HepG2 (cell line): Measurements from ENCODE around the gene ZNF568. TPM values are rescaled to one million over a fixed set of nuclear protein-coding genes. Genes with fewer than 3 reads are reported as not detected.

Experiments used
- ATAC-seq: fragments of 200-7000 bp; cut with Tn5 transposase; 3 replicates; pipeline ENCODE4 v1.9.1; 2020; ENCODE audit warnings: mild to moderate bottlenecking, moderate library complexity
- BruUV-seq: library from RNA; stranded (reverse); fragments of 400-500 nt; replicated peaks from 2 replicates; lab custom pipeline; 2021; lab: Mats Ljungman, UMichigan
- CTCF ChIA-PET: fragments of 300-600 bp; formaldehyde crosslinking; extraction: SDS; loops from one replicate; lab custom pipeline; 2021; ENCODE audit warnings: low total read pairs, inconsistent platforms, low intra/inter-chr PET ratio; lab: Yijun Ruan, JAX
- POLR2A ChIA-PET: fragments of 350-600 bp; sonication (Branson Sonifier 250); formaldehyde crosslinking; loops from one replicate; lab custom pipeline; 2020; ENCODE audit warnings: antibody characterized with exemption, inconsistent platforms; lab: Yijun Ruan, JAX
- DNase-seq: peaks from one replicate; pipeline ENCODE4 v3.0.0-alpha.2; 2015; ENCODE audit warnings: low spot score
- FAIRE-seq: peaks from 3 replicates; lab custom pipeline; 2011; peaks lifted over from hg19 to GRCh38; lab: Jason Lieb, UNC
- H2AFZ ChIP-seq: one replicate; pipeline ENCODE4 v1.6.1; 2011; ENCODE audit warnings: low read length, inconsistent platforms
- H3K27ac ChIP-seq: fragments of 300-600 bp; 3 replicates; pipeline ENCODE4 v1.8.0; 2011; ENCODE audit warnings: mixed run types, mild to moderate bottlenecking, mixed read lengths, low read length, inconsistent platforms; ENCODE audit not compliant: insufficient read depth; ENCODE audit errors: extremely low read length
- H3K27me3 ChIP-seq, 2 experiments: fragments of 200-600 bp in 1 of 2; 2 replicates in 1 of 2; 3 replicates in 1 of 2; pipeline versions ENCODE4 v1.6.0 to v1.8.0; 2011; ENCODE audit warnings: low read length in 2 of 2, mild to moderate bottlenecking in 2 of 2, moderate library complexity in 2 of 2, inconsistent platforms in 1 of 2; ENCODE audit not compliant: insufficient read depth in 2 of 2, control insufficient read depth in 1 of 2
- H3K36me3 ChIP-seq, 2 experiments: fragments of 200-600 bp in 1 of 2; replicated peaks in 1 of 2; 2 replicates in 1 of 2; 3 replicates in 1 of 2; pipeline versions ENCODE4 v1.5.1 to v1.8.0; 2011; ENCODE audit warnings: low read length in 2 of 2, inconsistent platforms in 1 of 2; ENCODE audit not compliant: insufficient read depth in 2 of 2, control insufficient read depth in 1 of 2
- H3K4me1 ChIP-seq: 2 replicates; pipeline ENCODE4 v1.5.1; 2012; ENCODE audit warnings: low read length, inconsistent platforms; ENCODE audit not compliant: insufficient read depth
- H3K4me2 ChIP-seq: 2 replicates; pipeline ENCODE4 v1.6.0; 2011; ENCODE audit warnings: low read depth, low read length, inconsistent platforms
- H3K4me3 ChIP-seq, 3 experiments: fragments of 200-600 bp in 1 of 3; sonication (generic), shearing (Covaris generic) in 1 of 3; replicated peaks in 1 of 3; 2 replicates each; pipeline ENCODE4 v1.5.1; 2011 to 2016; ENCODE audit warnings: low read length in 3 of 3, inconsistent platforms in 2 of 3, low read depth in 2 of 3, mild to moderate bottlenecking in 2 of 3, control low read depth in 1 of 3, mixed read lengths in 1 of 3; ENCODE audit not compliant: insufficient read depth in 1 of 3
- H3K79me2 ChIP-seq: one replicate; pipeline ENCODE4 v1.6.1; 2011; ENCODE audit warnings: low read length, inconsistent platforms; ENCODE audit not compliant: insufficient read depth
- H3K9ac ChIP-seq: 2 replicates; pipeline ENCODE4 v1.6.0; 2011; ENCODE audit warnings: mild to moderate bottlenecking, low read depth, low read length, inconsistent platforms; ENCODE audit not compliant: insufficient read depth
- H3K9me3 ChIP-seq: 2 replicates; pipeline ENCODE4 v1.5.1; 2012; ENCODE audit warnings: mild to moderate bottlenecking, low read length
- H4K20me1 ChIP-seq: 2 replicates; pipeline ENCODE4 v1.6.0; 2011; ENCODE audit warnings: inconsistent platforms, mild to moderate bottlenecking, low read length, moderate library complexity; ENCODE audit not compliant: insufficient read depth
- AGO1 ChIP-seq: fragments of 200-400 bp; formaldehyde crosslinking; IDR thresholded peaks from 2 replicates; pipeline ENCODE4 v1.6.1; 2017; ENCODE audit warnings: mild to moderate bottlenecking, low read depth, low read length, moderate library complexity; ENCODE audit not compliant: poor library complexity, severe bottlenecking
- CBX5 ChIP-seq: sonication (generic); formaldehyde crosslinking; IDR thresholded peaks from 2 replicates; pipeline ENCODE4 v1.4.0; 2020; ENCODE audit warnings: missing genetic modification reagents, borderline replicate concordance
- DMAP1 ChIP-seq: IDR thresholded peaks from 2 replicates; pipeline ENCODE4 v1.6.1; 2016
- MIXL1 ChIP-seq: IDR thresholded peaks from 2 replicates; pipeline ENCODE4 v1.6.1; 2016
- PAX8 ChIP-seq: sonication (generic); formaldehyde crosslinking; IDR thresholded peaks from 2 replicates; pipeline ENCODE4 v1.8.0; 2022; ENCODE audit warnings: mild to moderate bottlenecking, missing genetic modification reagents, borderline replicate concordance
- ZEB1 ChIP-seq: IDR thresholded peaks from 2 replicates; pipeline ENCODE4 v1.6.1; 2012; ENCODE audit warnings: mild to moderate bottlenecking, low read depth, inconsistent platforms; ENCODE audit not compliant: insufficient replicate concordance
- ZNF101 ChIP-seq: sonication (generic); formaldehyde crosslinking; IDR thresholded peaks from 2 replicates; pipeline ENCODE4 v1.4.0; 2020; ENCODE audit warnings: mild to moderate bottlenecking, low read depth, missing genetic modification reagents, borderline replicate concordance
- ZNF34 ChIP-seq: sonication (generic); formaldehyde crosslinking; IDR thresholded peaks from 2 replicates; pipeline ENCODE4 v1.4.0; 2020; ENCODE audit warnings: mild to moderate bottlenecking, missing genetic modification reagents, borderline replicate concordance
- ZNF431 ChIP-seq: sonication (generic); formaldehyde crosslinking; IDR thresholded peaks from 2 replicates; pipeline ENCODE4 v1.9.0; 2022; ENCODE audit warnings: missing genetic modification reagents, low read depth, mild to moderate bottlenecking, borderline replicate concordance
- ZNF7 ChIP-seq: IDR thresholded peaks from 2 replicates; pipeline ENCODE4 v1.6.1; 2016; ENCODE audit warnings: missing biosample characterization, missing genetic modification reagents
- WGBS: methylation state at CpG from one replicate; pipeline ENCODE4 v1.1.6; 2017; ENCODE audit warnings: low lambda C conversion rate; 5-methylcytosine and 5-hydroxymethylcytosine counted together
- in situ Hi-C: cut with HindIII; loops from 2 replicates; pipeline ENCODE4 v1.10.0; 2017; ENCODE audit warnings: low pct_unique_long_range_greater_than_20kb; ENCODE audit not compliant: extremely low pct_ligation_motif_present
- intact Hi-C: fragments of 100-400 bp; cut with micrococcal nuclease; formaldehyde crosslinking; loops from one replicate; pipeline ENCODE4 v1.10.0; 2022; ENCODE audit not compliant: unreplicated experiment
- polyA plus RNA-seq, 8 experiments: library from polyadenylated mRNA; depleted of rRNA in 3 of 8; stranded (reverse) in 7 of 8; unstranded in 1 of 8; fragments of >200 nt; fragmentation: Illumina TruSeq in 4 of 8; extraction: Trizol in 4 of 8; gene quantifications; 2 replicates each; pipeline versions ENCODE4 v1.2.1 to v1.2.3, GENCODE V29; 2011 to 2016; ENCODE audit warnings: low read depth in 4 of 8, missing spikeins in 1 of 8, mixed read lengths in 1 of 8; ENCODE audit not compliant: insufficient read depth in 1 of 8
- total RNA-seq, 5 experiments: library from RNA; depleted of rRNA; stranded (reverse); fragments of >200 nt; fragmentation: Illumina TruSeq; extraction: Trizol; gene quantifications; 2 replicates each; pipeline ENCODE4 v1.2.3, GENCODE V29; 2016; ENCODE audit warnings: low read depth in 1 of 5
- TF ChIP-seq, protein P1 (sequence below), 2 experiments: sonication (generic) in 1 of 2; formaldehyde crosslinking in 1 of 2; IDR thresholded peaks; 2 replicates each; pipeline versions ENCODE4 v1.6.1 to v1.9.0; 2014 to 2022; ENCODE audit warnings: antibody characterized with exemption in 1 of 2, borderline replicate concordance in 1 of 2, inconsistent platforms in 1 of 2, low read depth in 1 of 2, missing genetic modification reagents in 1 of 2

ZNF568 gene
- total and polyA plus RNA-seq, 2 of the 13 experiments (the other 11 are each of a cell fraction or from before 2014, with no cell fraction given): 0.15 to 1.00 TPM

DNA sequence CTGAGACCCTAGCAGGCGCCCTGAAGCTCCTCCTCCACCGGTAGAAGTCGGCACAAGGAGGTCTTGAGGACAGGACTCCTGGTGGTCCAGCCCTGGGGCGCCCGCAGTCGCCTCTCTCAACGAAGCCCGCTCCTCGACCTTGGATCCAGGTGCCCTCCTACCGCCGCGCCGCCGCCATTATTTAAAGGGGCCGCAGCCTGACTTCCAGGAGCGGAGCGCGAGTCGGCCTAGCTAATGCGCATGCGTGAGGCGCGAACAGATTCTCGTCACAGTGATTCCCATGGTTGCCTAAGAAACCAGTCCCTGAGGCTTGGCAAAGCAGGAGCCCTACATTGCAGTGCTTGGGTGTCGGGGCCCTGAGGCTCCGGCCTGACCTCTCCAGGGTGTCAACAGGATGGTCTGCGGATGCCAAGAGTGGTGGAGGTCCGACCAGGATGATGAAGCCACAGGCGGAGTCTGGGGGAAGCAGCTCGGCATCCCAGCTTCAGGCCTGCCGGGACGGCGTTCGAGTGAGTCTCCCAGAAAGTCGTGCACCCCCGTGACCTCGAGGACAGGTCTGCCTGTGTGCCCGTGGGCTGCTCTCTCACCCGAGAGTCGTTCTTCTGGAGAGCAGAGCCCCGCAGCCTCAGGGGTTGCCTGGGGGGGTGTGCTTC, 96.1 kb downstream of the ZNF568 start (continued):
- TF ChIP-seq PAX8 (CRISPR knock-in tag) (no peak), DMAP1 (CRISPR knock-in tag) (no peak), CBX5 (no peak)
- TF ChIP-seq, protein P1, sequence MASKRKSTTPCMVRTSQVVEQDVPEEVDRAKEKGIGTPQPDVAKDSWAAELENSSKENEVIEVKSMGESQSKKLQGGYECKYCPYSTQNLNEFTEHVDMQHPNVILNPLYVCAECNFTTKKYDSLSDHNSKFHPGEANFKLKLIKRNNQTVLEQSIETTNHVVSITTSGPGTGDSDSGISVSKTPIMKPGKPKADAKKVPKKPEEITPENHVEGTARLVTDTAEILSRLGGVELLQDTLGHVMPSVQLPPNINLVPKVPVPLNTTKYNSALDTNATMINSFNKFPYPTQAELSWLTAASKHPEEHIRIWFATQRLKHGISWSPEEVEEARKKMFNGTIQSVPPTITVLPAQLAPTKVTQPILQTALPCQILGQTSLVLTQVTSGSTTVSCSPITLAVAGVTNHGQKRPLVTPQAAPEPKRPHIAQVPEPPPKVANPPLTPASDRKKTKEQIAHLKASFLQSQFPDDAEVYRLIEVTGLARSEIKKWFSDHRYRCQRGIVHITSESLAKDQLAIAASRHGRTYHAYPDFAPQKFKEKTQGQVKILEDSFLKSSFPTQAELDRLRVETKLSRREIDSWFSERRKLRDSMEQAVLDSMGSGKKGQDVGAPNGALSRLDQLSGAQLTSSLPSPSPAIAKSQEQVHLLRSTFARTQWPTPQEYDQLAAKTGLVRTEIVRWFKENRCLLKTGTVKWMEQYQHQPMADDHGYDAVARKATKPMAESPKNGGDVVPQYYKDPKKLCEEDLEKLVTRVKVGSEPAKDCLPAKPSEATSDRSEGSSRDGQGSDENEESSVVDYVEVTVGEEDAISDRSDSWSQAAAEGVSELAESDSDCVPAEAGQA (IDR thresholded peaks at IDR 0.05; ENCODE audit: low read depth): no peak
- TF ChIP-seq, protein P1 (CRISPR knock-in tag; IDR thresholded peaks at IDR 0.05; ENCODE audit: borderline replicate concordance): no peak

DNA sequence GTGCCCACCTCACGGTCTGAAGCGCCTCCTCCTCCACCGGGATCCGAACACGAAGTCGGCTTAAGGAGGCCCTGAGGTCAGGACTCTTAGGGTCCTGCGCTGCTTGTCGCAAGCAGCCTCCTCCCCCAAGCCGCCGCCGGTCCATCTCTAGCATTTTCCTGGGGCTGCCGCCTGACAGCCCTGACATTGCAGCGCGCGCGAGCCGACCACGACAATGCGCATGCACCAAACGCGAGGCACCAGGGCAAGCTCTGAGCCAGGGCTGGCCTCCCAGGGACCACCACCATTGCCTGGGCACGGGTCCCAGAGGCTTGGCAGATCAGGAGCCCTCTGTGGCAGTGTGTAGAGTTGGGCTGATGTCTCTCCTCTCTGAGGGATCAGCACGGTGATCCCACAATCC, 98.3 kb downstream of the ZNF568 start:
- H3K79me2 ChIP-seq: no peaks in the 10 kb centered on the region
- no peak for FAIRE-seq
- no peak for TF ChIP-seq ZNF34
- TF ChIP-seq ZNF431 (CRISPR knock-in tag): no peak
- TF ChIP-seq ZNF7 (CRISPR knock-in tag): no peak
- no peak for TF ChIP-seq ZEB1
- TF ChIP-seq AGO1: no peak
- no peak for TF ChIP-seq MIXL1 (CRISPR knock-in tag)
- no peak for TF ChIP-seq ZNF101
- TF ChIP-seq, all 625 proteins: peak for 0
- Histone ChIP-seq H2AFZ (no peak overlapping the region), H3K9me3 (peaks cover 100% of the 10 kb centered on the region), H4K20me1 (no peaks in the 10 kb centered on the region), H3K27ac (no peak overlapping the region), H3K9ac (no peak overlapping the region), H3K27me3 (no peaks in the 10 kb centered on the region; a peak in 1 of 5 replicates), H3K4me2 (no peak overlapping the region), H3K4me3 (no peak overlapping the region), H3K36me3 (no peaks in the 10 kb centered on the region), H3K4me1 (no peaks in the 10 kb centered on the region)
- in situ Hi-C loops (no loop called here), intact Hi-C loops (no loop called here)
- 94% methylated on average over 9 of the region's 23 CpGs for WGBS
- no peak for DNase-seq
- ChIA-PET POLR2A (no interaction called here), CTCF (no interaction called here)
- no TSS peak for BruUV-seq
- ATAC-seq: no peak
